ENCODE results near the gene ANXA6. TPM values are rescaled to one million over a fixed set of nuclear protein-coding genes. Genes with fewer than 3 reads are reported as not detected.

Gene ANXA6
- total and polyA plus RNA-seq, 2 donors from 2014 or later: 107 to 183 TPM

GRCh38 chr5:151077419-151077818, 80.2 kb downstream of the ANXA6 start:
- no peaks in the 10 kb centered on the region for H3K9me3 ChIP-seq (ENCODE audit: control insufficient read depth in 2 of 3, insufficient read depth in 1 of 3, low read length in 3 of 3)
- peak overlapping the region in 1 of 3 donors; percentile 31 for H3K4me3 ChIP-seq (ENCODE audit: low read length in 3 of 3)
- no peaks in the 10 kb centered on the region for H3K27me3 ChIP-seq (ENCODE audit: control insufficient read depth, insufficient read depth, low read length)
- DNase-seq: no peak
- peak overlapping the region in 1 of 3 donors; percentile 99 for H3K9ac ChIP-seq (ENCODE audit: low read length in 3 of 3)
- H3K27ac ChIP-seq (ENCODE audit: low read depth in 2 of 2, low read length in 2 of 2): peak overlapping the region; percentile 98 to 99
- no peak for FAIRE-seq
- intact Hi-C loops (cut with DNase I): no loop called here
- TF ChIP-seq CTCF (IDR thresholded peaks at IDR 0.05; ENCODE audit: borderline replicate concordance, extremely low read depth, insufficient read depth): no peak
- peaks cover 5 to 52% (median 43%) of the 10 kb centered on the region in 3 donors for H3K4me1 ChIP-seq (ENCODE audit: control insufficient read depth in 2 of 3, insufficient read depth in 2 of 3, low read depth in 1 of 3, low read length in 3 of 3)
- peaks cover 0 to 5% (median 0%) of the 10 kb centered on the region in 3 donors for H3K36me3 ChIP-seq (ENCODE audit: control insufficient read depth in 2 of 3, insufficient read depth in 3 of 3, low read length in 3 of 3)

GRCh38 chr5:151076616-151077015, 81.0 kb downstream of the ANXA6 start:
- H3K27ac ChIP-seq (ENCODE audit: low read depth in 2 of 2, low read length in 2 of 2): peak overlapping the region; percentile 69 to 98
- peaks cover 0 to 5% (median 0%) of the 10 kb centered on the region in 3 donors for H3K36me3 ChIP-seq (ENCODE audit: control insufficient read depth in 2 of 3, insufficient read depth in 3 of 3, low read length in 3 of 3)
- H3K9me3 ChIP-seq (ENCODE audit: control insufficient read depth in 2 of 3, insufficient read depth in 1 of 3, low read length in 3 of 3): no peaks in the 10 kb centered on the region
- H3K4me3 ChIP-seq (ENCODE audit: low read length in 3 of 3): no peak overlapping the region
- peak overlapping the region in 1 of 3 donors; percentile 48 for H3K9ac ChIP-seq (ENCODE audit: low read length in 3 of 3)
- H3K27me3 ChIP-seq (ENCODE audit: control insufficient read depth, insufficient read depth, low read length): no peaks in the 10 kb centered on the region
- FAIRE-seq: no peak
- intact Hi-C loops (cut with DNase I): no loop called here
- TF ChIP-seq CTCF (IDR thresholded peaks at IDR 0.05; ENCODE audit: borderline replicate concordance, extremely low read depth, insufficient read depth): no peak
- peaks cover 5 to 54% (median 46%) of the 10 kb centered on the region in 3 donors for H3K4me1 ChIP-seq (ENCODE audit: control insufficient read depth in 2 of 3, insufficient read depth in 2 of 3, low read depth in 1 of 3, low read length in 3 of 3)
- no peak for DNase-seq

GRCh38 chr5:151075698-151076331, 81.8 kb downstream of the ANXA6 start:
- FAIRE-seq (no peak), DNase-seq (no peak)
- H3K4me3 ChIP-seq (ENCODE audit: low read length in 3 of 3): no peak overlapping the region
- peak overlapping the region in 1 of 3 donors; percentile 48 for H3K9ac ChIP-seq (ENCODE audit: low read length in 3 of 3)
- TF ChIP-seq CTCF (IDR thresholded peaks at IDR 0.05; ENCODE audit: borderline replicate concordance, extremely low read depth, insufficient read depth): no peak
- H3K36me3 ChIP-seq (ENCODE audit: control insufficient read depth in 2 of 3, insufficient read depth in 3 of 3, low read length in 3 of 3): peaks cover 0 to 5% (median 0%) of the 10 kb centered on the region in 3 donors
- H3K27ac ChIP-seq (ENCODE audit: low read depth in 2 of 2, low read length in 2 of 2): peak overlapping the region; percentile 69 to 98
- H3K4me1 ChIP-seq (ENCODE audit: control insufficient read depth in 2 of 3, insufficient read depth in 2 of 3, low read depth in 1 of 3, low read length in 3 of 3): peaks cover 5 to 58% (median 51%) of the 10 kb centered on the region in 3 donors
- no peaks in the 10 kb centered on the region for H3K27me3 ChIP-seq (ENCODE audit: control insufficient read depth, insufficient read depth, low read length)
- intact Hi-C loops (cut with DNase I): no loop called here
- H3K9me3 ChIP-seq (ENCODE audit: control insufficient read depth in 2 of 3, insufficient read depth in 1 of 3, low read length in 3 of 3): no peaks in the 10 kb centered on the region

Measured in kidney (tissue), 14 donors.